NT2/D1 (cell line): ENCODE data around the gene TMEM242.

ENCODE experiments used
- DNase-seq: peaks from one replicate; pipeline ENCODE4 v3.0.0-alpha.2; 2011; ENCODE audit warnings: low read depth, low spot score
- H3K27me3 ChIP-seq: 2 replicates; pipeline ENCODE4 v1.6.0; 2011; ENCODE audit warnings: mild to moderate bottlenecking; ENCODE audit not compliant: insufficient read length, insufficient read depth
- H3K36me3 ChIP-seq: 2 replicates; pipeline ENCODE4 v1.6.1; 2011; ENCODE audit warnings: mild to moderate bottlenecking, low read length, mixed read lengths; ENCODE audit not compliant: insufficient read depth, insufficient read length
- H3K4me1 ChIP-seq: 2 replicates; pipeline ENCODE4 v1.5.1; 2011; ENCODE audit not compliant: insufficient read depth, insufficient read length
- H3K4me3 ChIP-seq: 2 replicates; pipeline ENCODE4 v1.5.1; 2011; ENCODE audit warnings: low read depth; ENCODE audit not compliant: insufficient read length
- H3K9ac ChIP-seq: 2 replicates; pipeline ENCODE4 v1.6.0; 2011; ENCODE audit warnings: low read depth; ENCODE audit not compliant: insufficient read length
- H3K9me3 ChIP-seq: 2 replicates; pipeline ENCODE4 v1.5.1; 2011; ENCODE audit warnings: mild to moderate bottlenecking, low read length; ENCODE audit not compliant: insufficient read depth
- SUZ12 ChIP-seq: IDR thresholded peaks from 2 replicates; pipeline ENCODE4 v1.6.1; 2011; ENCODE audit not compliant: insufficient read length, insufficient read depth; ENCODE audit errors: extremely low read depth
- YY1 ChIP-seq: IDR thresholded peaks from 2 replicates; pipeline ENCODE4 v1.6.1; 2011; ENCODE audit not compliant: insufficient read length, insufficient read depth
- ZNF274 ChIP-seq: IDR thresholded peaks from 2 replicates; pipeline ENCODE4 v1.6.1; 2011; ENCODE audit warnings: mild to moderate bottlenecking, low read depth, low read length

TMEM242 gene

DNA sequence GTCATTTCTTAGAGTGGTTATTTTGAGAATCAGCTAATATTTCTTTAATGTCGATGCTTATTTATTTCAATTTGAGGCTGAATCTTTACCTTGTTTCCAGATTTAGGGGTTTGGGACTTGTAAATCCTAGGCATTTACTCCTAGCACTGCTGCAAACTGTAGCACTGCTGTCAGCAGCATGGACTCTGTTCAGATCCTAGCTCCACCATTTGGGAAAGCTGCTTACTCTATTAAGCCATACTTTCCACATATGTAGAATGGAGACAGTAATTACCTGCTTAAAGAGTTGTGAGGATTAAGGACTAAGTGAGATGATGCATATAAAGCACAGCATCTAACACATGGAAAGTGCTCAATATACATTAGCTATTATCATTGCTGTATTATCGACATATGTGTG lies 28.7 kb downstream of the TMEM242 start:
- no peaks in the 10 kb centered on the region for H3K27me3 ChIP-seq
- H3K9me3 ChIP-seq: no peaks in the 10 kb centered on the region
- no peak for DNase-seq
- no peak overlapping the region for H3K4me3 ChIP-seq
- no peak overlapping the region for H3K9ac ChIP-seq
- H3K4me1 ChIP-seq: no peaks in the 10 kb centered on the region
- peaks cover 21% of the 10 kb centered on the region for H3K36me3 ChIP-seq
- no peak for TF ChIP-seq YY1
- no peak for TF ChIP-seq SUZ12
- TF ChIP-seq ZNF274: no peak

DNA sequence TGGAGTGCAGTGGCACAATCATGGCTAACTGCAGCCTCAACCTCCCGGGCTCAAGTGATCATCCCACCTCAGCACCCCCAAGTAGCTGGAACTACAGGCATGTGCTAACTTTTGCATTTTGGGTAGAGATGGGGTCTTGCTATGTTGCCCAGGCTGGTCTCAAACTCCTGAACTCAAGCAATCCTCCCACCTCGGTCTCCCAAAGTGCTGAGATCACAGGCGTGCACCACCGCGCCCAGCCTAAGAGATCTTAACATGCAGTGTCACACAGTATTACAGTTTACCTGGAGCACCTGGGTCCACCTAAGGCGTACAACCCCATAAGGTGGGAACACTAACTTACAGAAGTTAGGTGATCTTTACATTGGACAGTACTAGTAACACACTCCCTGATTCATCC lies 29.5 kb downstream of the TMEM242 start:
- Histone ChIP-seq H3K27me3 (no peaks in the 10 kb centered on the region), H3K9ac (no peak overlapping the region), H3K9me3 (no peaks in the 10 kb centered on the region), H3K36me3 (peaks cover 17% of the 10 kb centered on the region), H3K4me3 (no peak overlapping the region), H3K4me1 (no peaks in the 10 kb centered on the region)
- DNase-seq: no peak
- no peak for TF ChIP-seq YY1
- TF ChIP-seq ZNF274: no peak
- TF ChIP-seq SUZ12: no peak

DNA sequence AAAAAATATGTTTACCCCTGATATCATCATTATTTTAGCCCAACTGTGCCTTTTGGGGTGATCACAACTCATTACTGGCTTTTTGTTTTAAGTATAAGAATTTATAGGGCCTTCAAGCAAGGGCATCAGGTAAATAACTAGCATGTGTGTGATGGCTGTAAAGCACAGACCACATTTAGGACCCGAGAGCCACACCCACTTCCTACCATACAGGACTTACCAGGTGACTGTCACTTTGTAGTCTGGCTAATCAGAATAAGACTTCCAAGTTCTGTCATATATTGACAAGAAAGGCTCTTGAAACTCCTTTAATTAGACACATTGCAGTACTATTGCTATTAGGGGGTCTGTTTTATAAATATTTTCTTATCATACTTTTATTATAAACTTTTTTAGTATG lies 31.1 kb downstream of the TMEM242 start:
- TF ChIP-seq SUZ12: no peak
- TF ChIP-seq YY1: no peak
- no peak for TF ChIP-seq ZNF274
- no peak for DNase-seq

DNA sequence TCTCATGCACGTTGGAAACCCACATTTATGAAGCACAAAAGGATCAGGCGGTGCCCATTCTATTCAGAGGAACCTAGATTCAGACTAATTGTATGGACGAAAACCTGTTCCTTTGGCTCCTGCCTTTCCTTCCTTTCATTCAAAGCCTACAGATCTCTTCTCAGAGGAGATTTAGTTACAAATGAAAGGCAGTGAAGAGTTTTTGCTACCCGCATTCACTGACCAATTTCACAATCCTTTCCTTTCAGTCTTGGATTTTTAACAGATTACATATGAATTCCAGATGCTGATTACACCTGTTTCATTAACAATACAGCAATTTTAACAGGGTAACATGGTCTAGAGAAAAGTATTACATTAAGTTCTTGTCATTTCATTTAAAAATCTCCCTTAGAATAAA lies 32.0 kb downstream of the TMEM242 start:
- H3K9ac ChIP-seq: no peak overlapping the region
- H3K4me1 ChIP-seq: no peaks in the 10 kb centered on the region
- no peak overlapping the region for H3K4me3 ChIP-seq
- no peaks in the 10 kb centered on the region for H3K27me3 ChIP-seq
- TF ChIP-seq YY1 (no peak), SUZ12 (no peak), ZNF274 (no peak)
- no peak for DNase-seq
- H3K36me3 ChIP-seq: peaks cover 26% of the 10 kb centered on the region
- no peaks in the 10 kb centered on the region for H3K9me3 ChIP-seq

More for the DNA sequence above, 31.1 kb downstream of the TMEM242 start:
- peaks cover 26% of the 10 kb centered on the region for H3K36me3 ChIP-seq
- H3K27me3 ChIP-seq: no peaks in the 10 kb centered on the region
- H3K4me1 ChIP-seq: no peaks in the 10 kb centered on the region
- no peak overlapping the region for H3K4me3 ChIP-seq
- no peak overlapping the region for H3K9ac ChIP-seq
- no peaks in the 10 kb centered on the region for H3K9me3 ChIP-seq

DNA sequence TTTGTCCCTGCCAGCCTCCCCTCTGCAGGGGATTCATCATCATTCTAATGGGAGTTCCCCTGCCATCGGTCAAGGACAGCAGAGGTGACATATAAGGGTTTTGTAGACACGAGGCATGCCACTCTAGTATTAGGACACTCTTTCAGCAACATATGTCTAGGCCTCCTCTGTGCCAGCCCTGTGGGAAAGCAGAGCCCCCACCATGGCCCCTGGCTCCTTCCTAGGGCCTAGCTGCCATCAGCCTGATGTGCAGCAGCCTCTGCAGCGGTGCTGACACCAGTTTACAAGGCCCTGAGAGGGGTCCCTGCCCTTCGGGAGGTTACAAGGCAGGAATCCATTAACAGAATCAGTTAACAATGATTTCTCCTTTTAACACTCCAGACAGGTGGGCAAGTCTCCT lies 32.5 kb downstream of the TMEM242 start:
- no peak for DNase-seq
- no peaks in the 10 kb centered on the region for H3K4me1 ChIP-seq
- no peaks in the 10 kb centered on the region for H3K9me3 ChIP-seq
- no peaks in the 10 kb centered on the region for H3K27me3 ChIP-seq
- no peak overlapping the region for H3K4me3 ChIP-seq
- H3K36me3 ChIP-seq: peaks cover 26% of the 10 kb centered on the region
- H3K9ac ChIP-seq: no peak overlapping the region
- TF ChIP-seq YY1 (no peak), SUZ12 (no peak), ZNF274 (no peak)

DNA sequence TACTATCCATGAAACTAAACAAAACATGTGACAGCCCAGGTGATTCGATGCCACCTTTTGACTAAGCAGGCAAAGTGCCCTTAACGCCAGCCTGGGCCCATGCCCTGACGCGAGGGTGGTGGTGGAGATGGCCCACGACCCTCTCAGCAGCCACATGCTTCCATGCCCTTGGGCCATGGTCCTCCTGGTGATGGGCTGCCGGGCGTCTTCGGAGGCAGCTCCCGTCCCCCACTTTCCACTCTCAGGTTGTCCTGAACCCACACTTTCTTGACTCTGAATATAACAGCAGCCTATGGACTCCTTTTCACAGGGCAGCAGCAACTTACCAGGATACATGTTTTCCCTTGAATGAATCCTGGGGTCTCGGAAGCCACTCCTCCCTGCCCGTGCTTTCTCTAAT lies 33.6 kb downstream of the TMEM242 start:
- Histone ChIP-seq H3K9ac (no peak overlapping the region), H3K36me3 (peaks cover 26% of the 10 kb centered on the region), H3K9me3 (no peaks in the 10 kb centered on the region), H3K4me1 (no peaks in the 10 kb centered on the region), H3K27me3 (no peaks in the 10 kb centered on the region), H3K4me3 (no peak overlapping the region)
- no peak for DNase-seq
- TF ChIP-seq ZNF274 (no peak), SUZ12 (no peak), YY1 (no peak)

DNA sequence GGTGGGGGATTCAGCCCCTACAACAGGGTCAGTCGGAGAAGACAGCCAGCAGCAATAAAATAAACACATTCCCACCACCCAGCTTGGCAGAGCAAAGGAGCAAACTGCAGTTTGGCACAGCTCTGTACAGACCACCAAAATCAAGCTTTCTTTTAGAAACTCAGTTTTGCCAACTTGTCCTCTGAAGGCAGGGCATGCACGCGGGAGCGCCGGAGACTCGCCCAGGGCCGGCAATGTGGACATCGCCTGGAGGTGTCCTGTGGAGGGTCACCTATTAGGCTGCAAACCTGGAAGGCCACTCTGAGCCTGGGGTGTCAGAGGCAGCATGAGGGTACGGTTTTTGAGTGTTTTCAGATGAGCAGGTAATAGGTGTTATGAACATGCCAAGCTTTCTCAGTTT lies 34.7 kb downstream of the TMEM242 start:
- TF ChIP-seq YY1: no peak
- no peak for TF ChIP-seq SUZ12
- no peak for TF ChIP-seq ZNF274
- Histone ChIP-seq H3K4me3 (no peak overlapping the region), H3K27me3 (no peaks in the 10 kb centered on the region), H3K9ac (no peak overlapping the region), H3K36me3 (peaks cover 26% of the 10 kb centered on the region), H3K9me3 (no peaks in the 10 kb centered on the region), H3K4me1 (no peaks in the 10 kb centered on the region)
- no peak for DNase-seq

DNA sequence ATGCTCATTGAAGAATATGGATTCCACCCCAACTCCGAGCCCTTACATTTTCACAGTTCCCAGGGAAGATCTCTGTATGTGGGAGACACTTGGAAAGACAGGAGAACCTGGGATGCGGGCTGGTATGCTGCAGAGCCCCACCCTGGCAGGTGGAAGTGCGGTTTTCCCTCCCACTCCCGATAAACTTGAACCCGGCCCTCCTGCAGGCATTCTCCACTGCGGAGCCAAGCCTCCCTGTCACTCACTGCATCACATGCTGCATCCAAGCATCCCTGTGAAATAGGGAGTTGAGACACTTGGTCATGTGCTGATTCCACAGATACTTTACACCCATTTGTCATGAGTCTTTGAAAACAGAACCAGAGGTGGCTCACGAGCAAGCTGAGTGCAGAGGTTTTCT lies 35.4 kb downstream of the TMEM242 start:
- H3K9ac ChIP-seq: no peak overlapping the region
- no peaks in the 10 kb centered on the region for H3K9me3 ChIP-seq
- H3K27me3 ChIP-seq: no peaks in the 10 kb centered on the region
- H3K4me3 ChIP-seq: no peak overlapping the region
- no peaks in the 10 kb centered on the region for H3K4me1 ChIP-seq
- TF ChIP-seq ZNF274 (no peak), SUZ12 (no peak), YY1 (no peak)
- peaks cover 26% of the 10 kb centered on the region for H3K36me3 ChIP-seq
- DNase-seq: no peak
